Right lobe of liver (tissue), 6 donors: ENCODE results near the gene TNS1. TPM values are rescaled to one million over a fixed set of nuclear protein-coding genes. Genes with fewer than 3 reads are reported as not detected.

Experiments
- ATAC-seq, 4 donors: fragments of 200-7000 bp; cut with Tn5 transposase; one replicate each; pipeline ENCODE4 v1.9.1; 2020; ENCODE audit warnings: mild to moderate bottlenecking in 4 of 4, moderate library complexity in 4 of 4
- DNase-seq, 3 donors: peaks; one replicate each; pipeline ENCODE4 v3.0.0-alpha.2; 2020
- H3K27ac ChIP-seq, 3 donors: fragments of 200-600 bp; one replicate each; pipeline ENCODE4 v1.8.0; 2022
- H3K27me3 ChIP-seq, 2 donors: fragments of 200-600 bp; one replicate each; pipeline ENCODE4 v1.8.0; 2022
- H3K36me3 ChIP-seq, 4 donors: fragments of 200-600 bp; sonication (generic) in 1 of 4; one replicate each; pipeline versions ENCODE4 v1.5.1 to v1.8.0; 2017 to 2022; ENCODE audit warnings: control low read depth in 1 of 4
- H3K4me1 ChIP-seq, 4 donors: fragments of 200-600 bp; sonication (generic) in 1 of 4; one replicate each; pipeline versions ENCODE4 v1.5.1 to v1.8.0; 2017 to 2022; ENCODE audit warnings: control low read depth in 1 of 4
- H3K4me3 ChIP-seq, 3 donors: fragments of 200-600 bp; one replicate each; pipeline ENCODE4 v1.8.0; 2022
- H3K9me3 ChIP-seq, 4 donors: fragments of 200-600 bp; sonication (generic) in 1 of 4; one replicate each; pipeline versions ENCODE4 v1.5.1 to v1.8.0; 2017 to 2022; ENCODE audit warnings: control low read depth in 1 of 4
- CTCF ChIP-seq, 4 donors: fragments of 200-600 bp in 3 of 4; fragments of 450-650 bp in 1 of 4; IDR thresholded peaks; one replicate each; pipeline versions ENCODE4 v1.5.1 to v1.8.0; 2016 to 2022; ENCODE audit warnings: antibody characterized with exemption in 4 of 4, mild to moderate bottlenecking in 2 of 4
- POLR2A ChIP-seq: fragments of 450-650 bp; IDR thresholded peaks from one replicate; pipeline ENCODE4 v1.6.1; 2017; ENCODE audit warnings: antibody characterized with exemption, mild to moderate bottlenecking
- WGBS: methylation state at CpG from one replicate; pipeline ENCODE4 v1.1.6; 2018; ENCODE audit warnings: low coverage, low lambda C conversion rate; ENCODE audit not compliant: insufficient coverage; ENCODE audit errors: missing lambda C conversion rate; 5-methylcytosine and 5-hydroxymethylcytosine counted together
- intact Hi-C, 2 donors: fragments of 100-400 bp; cut with DNase I; formaldehyde crosslinking; loops; one replicate each; pipeline versions ENCODE4 v1.11.2 to v1.14.1; 2022
- total RNA-seq, 6 experiments: library from RNA; depleted of rRNA in 2 of 6; stranded (reverse); fragments of >200 nt in 2 of 6; fragmentation: NEBNext Ultra II Directional in 3 of 6; extraction: Animal tissue kit (Norgen Biotek cat#: 25700) in 3 of 6; gene quantifications; one replicate each; pipeline versions ENCODE4 v1.1.0 to v1.2.4, GENCODE V29; 2016 to 2023
- donor health status: DM: no; HTN: yes; CAD: no.
- donor health status: DM: no; HTN: no; CAD: no.
- donor health status: DM: no; HTN: no; CAD: no.
- donor health status: DM: no; HTN: yes; CAD: no.
- donor health status: DM: no; HTN: yes; CAD: no.

Gene TNS1
- total RNA-seq, 6 experiments from 2014 or later = 68.4 to 209 (median 99.2) TPM

- DNase-seq (no peak), ATAC-seq (no peak)
- WGBS = 86% methylated on average over 2 of the region's 5 CpGs
- H3K9me3 ChIP-seq = no peaks in the 10 kb centered on the region
- peaks cover 6 to 90% (median 54%) of the 10 kb centered on the region in 4 donors for H3K36me3 ChIP-seq
- H3K27ac ChIP-seq = no peak overlapping the region
- no peaks in the 10 kb centered on the region for H3K27me3 ChIP-seq
- TF ChIP-seq CTCF (IDR thresholded peaks at IDR 0.05) = no peak
- no peak for TF ChIP-seq POLR2A
- H3K4me3 ChIP-seq = no peak overlapping the region
- intact Hi-C loops = loop anchor here (10.0 kb wide), 2 partner anchors 95 to 105 kb away; no protein-coding TSS in a partner anchor
- peaks cover 0 to 18% (median 6%) of the 10 kb centered on the region in 4 donors for H3K4me1 ChIP-seq
Measured at GRCh38 chr2:217889656-217890055, 113.1 kb downstream of the TNS1 start.

GRCh38 chr2:217887841-217888701, 114.7 kb downstream of the TNS1 start:
- peaks cover 8 to 96% (median 63%) of the 10 kb centered on the region in 4 donors for H3K36me3 ChIP-seq
- intact Hi-C loops = loop anchor here in 1 of 2 donors (10.0 kb wide), 1 partner anchor 107 kb away; no protein-coding TSS in a partner anchor
- TF ChIP-seq POLR2A (no peak), CTCF (IDR thresholded peaks at IDR 0.05) (no peak)
- WGBS = 62% methylated on average over 14 of the region's 16 CpGs
- H3K27ac ChIP-seq = peak overlapping the region in 1 of 3 donors; percentile 51
- no peak overlapping the region for H3K4me3 ChIP-seq
- H3K27me3 ChIP-seq = no peaks in the 10 kb centered on the region
- no peaks in the 10 kb centered on the region for H3K9me3 ChIP-seq
- ATAC-seq (peak; percentile 49 to 64 (median 56)), DNase-seq (peak in 2 of 3 donors; percentile 72 to 76)
- H3K4me1 ChIP-seq = peaks cover 0 to 10% (median under 1%) of the 10 kb centered on the region in 4 donors

GRCh38 chr2:217886720-217887309, 116.0 kb downstream of the TNS1 start:
- intact Hi-C loops = loop anchor here in 1 of 2 donors (10.0 kb wide), 1 partner anchor 108 kb away; no protein-coding TSS in a partner anchor
- H3K9me3 ChIP-seq = no peaks in the 10 kb centered on the region
- no peak overlapping the region for H3K27ac ChIP-seq
- DNase-seq (peak in 2 of 3 donors; percentile 65 to 76), ATAC-seq (peak; percentile 48 to 67 (median 58))
- H3K36me3 ChIP-seq = peaks cover 8 to 95% (median 68%) of the 10 kb centered on the region in 4 donors
- peaks cover 0 to 6% (median 0%) of the 10 kb centered on the region in 4 donors for H3K4me1 ChIP-seq
- WGBS = 30% methylated on average over 5 of the region's 6 CpGs
- H3K4me3 ChIP-seq = no peak overlapping the region
- H3K27me3 ChIP-seq = no peaks in the 10 kb centered on the region
- TF ChIP-seq CTCF (IDR thresholded peaks at IDR 0.05) = peak; percentile 73 to 83 (median 78)
- TF ChIP-seq POLR2A = no peak

GRCh38 chr2:217886091-217886490, 116.7 kb downstream of the TNS1 start:
- no peak for ATAC-seq
- no peak for TF ChIP-seq CTCF (IDR thresholded peaks at IDR 0.05)
- no peak for TF ChIP-seq POLR2A
- Histone ChIP-seq H3K27ac (no peak overlapping the region), H3K9me3 (no peaks in the 10 kb centered on the region), H3K4me1 (peaks cover 0 to 6% (median 0%) of the 10 kb centered on the region in 4 donors), H3K4me3 (no peak overlapping the region), H3K27me3 (no peaks in the 10 kb centered on the region), H3K36me3 (peaks cover 9 to 95% (median 69%) of the 10 kb centered on the region in 4 donors)
- intact Hi-C loops = loop anchor here in 1 of 2 donors (10.0 kb wide), 1 partner anchor 109 kb away; no protein-coding TSS in a partner anchor
- no peak for DNase-seq
- 84% methylated on average over 2 of the region's 3 CpGs for WGBS
